MCF 10A (cell line): ENCODE results near the gene RASGEF1B. TPM values are rescaled to one million over a fixed set of nuclear protein-coding genes. Genes with fewer than 3 reads are reported as not detected.

ENCODE experiments used
- BruUV-seq: library from RNA; stranded (reverse); fragments of 400-500 nt; replicated peaks from 2 replicates; lab custom pipeline; 2021; lab: Mats Ljungman, UMichigan
- CTCF ChIA-PET: fragments of 300-600 bp; sonication (Branson Sonifier 250); formaldehyde crosslinking; extraction: SDS; loops from one replicate; lab custom pipeline; 2021; ENCODE audit warnings: antibody characterized with exemption, inconsistent platforms; lab: Yijun Ruan, JAX
- POLR2A ChIA-PET: fragments of 300-600, 350-650 bp; sonication (Branson Sonifier 250); formaldehyde crosslinking; extraction: SDS; loops from one replicate; lab custom pipeline; 2020; ENCODE audit warnings: antibody characterized with exemption, inconsistent platforms; lab: Yijun Ruan, JAX
- DNase-seq: peaks from one replicate; pipeline ENCODE4 v3.0.0-alpha.2; 2018; ENCODE audit not compliant: unreplicated experiment
- H3K27ac Mint-ChIP-seq: one replicate; pipeline ENCODE4 v1.8.0; 2022; ENCODE audit warnings: mild to moderate bottlenecking, low read depth, mixed read lengths; ENCODE audit not compliant: unreplicated experiment
- H3K27me3 Mint-ChIP-seq: one replicate; pipeline ENCODE4 v1.8.0; 2022; ENCODE audit warnings: mixed read lengths; ENCODE audit not compliant: insufficient read depth, unreplicated experiment
- H3K36me3 Mint-ChIP-seq: one replicate; pipeline ENCODE4 v1.8.0; 2022; ENCODE audit warnings: mild to moderate bottlenecking, moderate library complexity, mixed read lengths; ENCODE audit not compliant: insufficient read depth, unreplicated experiment
- H3K4me1 Mint-ChIP-seq: one replicate; pipeline ENCODE4 v1.8.0; 2022; ENCODE audit warnings: mixed read lengths; ENCODE audit not compliant: insufficient read depth, unreplicated experiment
- H3K4me3 Mint-ChIP-seq: one replicate; pipeline ENCODE4 v1.8.0; 2022; ENCODE audit warnings: mild to moderate bottlenecking, moderate library complexity, mixed read lengths; ENCODE audit not compliant: unreplicated experiment
- H3K9me3 Mint-ChIP-seq: one replicate; pipeline ENCODE4 v1.8.0; 2022; ENCODE audit warnings: mixed read lengths; ENCODE audit not compliant: unreplicated experiment
- intact Hi-C: fragments of 100-400 bp; cut with micrococcal nuclease; formaldehyde crosslinking; loops from 2 replicates; pipeline ENCODE4 v1.14.1; 2022
- total RNA-seq: library from RNA; stranded (reverse); gene quantifications from 2 replicates; pipeline ENCODE4 v1.2.3, GENCODE V29; 2022
- TF ChIP-seq, protein P1 (sequence below): fragments of 200-600 bp; IDR thresholded peaks from one replicate; pipeline ENCODE4 v1.8.0; 2022; ENCODE audit warnings: antibody characterized with exemption, mild to moderate bottlenecking; ENCODE audit not compliant: unreplicated experiment

The RASGEF1B gene
- total RNA-seq, 1 experiment from 2014 or later, result 5.4 TPM

DNA sequence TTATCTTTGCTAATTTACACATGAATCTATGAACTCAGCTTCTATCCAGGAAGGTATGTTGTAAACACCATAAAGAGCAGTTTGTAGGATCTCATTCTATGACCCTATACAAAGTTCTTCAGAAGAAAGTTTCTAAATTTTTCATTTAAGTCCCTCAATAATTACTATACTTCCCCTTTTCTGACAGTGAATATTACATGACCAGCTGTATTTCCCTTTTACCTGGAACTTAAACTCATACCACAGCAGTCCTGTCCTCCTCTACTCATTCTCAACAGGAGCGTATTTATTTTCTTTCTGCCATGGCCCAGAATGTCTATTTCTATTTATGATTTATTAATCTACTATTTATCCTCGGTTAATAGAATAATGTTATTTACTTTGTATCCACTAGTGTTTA lies 15.8 kb downstream of the RASGEF1B start:
- no peaks in the 10 kb centered on the region for H3K27me3 Mint-ChIP-seq
- DNase-seq, result no peak
- CTCF ChIA-PET, result interaction anchor here (1.2 to 1.9 kb wide), 5 partner anchors 15 to 813 kb away, joined by 3 to 9 read pairs (median 4); no protein-coding TSS in a partner anchor
- H3K4me3 Mint-ChIP-seq, result no peak overlapping the region
- POLR2A ChIA-PET, result interaction anchor here (0.8 to 1.2 kb wide), 2 partner anchors 15 to 829 kb away, joined by 4 to 5 read pairs; no protein-coding TSS in a partner anchor
- intact Hi-C loops, result no loop called here
- TF ChIP-seq, protein P1, sequence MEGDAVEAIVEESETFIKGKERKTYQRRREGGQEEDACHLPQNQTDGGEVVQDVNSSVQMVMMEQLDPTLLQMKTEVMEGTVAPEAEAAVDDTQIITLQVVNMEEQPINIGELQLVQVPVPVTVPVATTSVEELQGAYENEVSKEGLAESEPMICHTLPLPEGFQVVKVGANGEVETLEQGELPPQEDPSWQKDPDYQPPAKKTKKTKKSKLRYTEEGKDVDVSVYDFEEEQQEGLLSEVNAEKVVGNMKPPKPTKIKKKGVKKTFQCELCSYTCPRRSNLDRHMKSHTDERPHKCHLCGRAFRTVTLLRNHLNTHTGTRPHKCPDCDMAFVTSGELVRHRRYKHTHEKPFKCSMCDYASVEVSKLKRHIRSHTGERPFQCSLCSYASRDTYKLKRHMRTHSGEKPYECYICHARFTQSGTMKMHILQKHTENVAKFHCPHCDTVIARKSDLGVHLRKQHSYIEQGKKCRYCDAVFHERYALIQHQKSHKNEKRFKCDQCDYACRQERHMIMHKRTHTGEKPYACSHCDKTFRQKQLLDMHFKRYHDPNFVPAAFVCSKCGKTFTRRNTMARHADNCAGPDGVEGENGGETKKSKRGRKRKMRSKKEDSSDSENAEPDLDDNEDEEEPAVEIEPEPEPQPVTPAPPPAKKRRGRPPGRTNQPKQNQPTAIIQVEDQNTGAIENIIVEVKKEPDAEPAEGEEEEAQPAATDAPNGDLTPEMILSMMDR, result no peak
- H3K36me3 Mint-ChIP-seq, result no peaks in the 10 kb centered on the region
- no peak overlapping the region for H3K27ac Mint-ChIP-seq
- H3K4me1 Mint-ChIP-seq, result peaks cover 26% of the 10 kb centered on the region
- no TSS peak for BruUV-seq
- no peaks in the 10 kb centered on the region for H3K9me3 Mint-ChIP-seq

DNA sequence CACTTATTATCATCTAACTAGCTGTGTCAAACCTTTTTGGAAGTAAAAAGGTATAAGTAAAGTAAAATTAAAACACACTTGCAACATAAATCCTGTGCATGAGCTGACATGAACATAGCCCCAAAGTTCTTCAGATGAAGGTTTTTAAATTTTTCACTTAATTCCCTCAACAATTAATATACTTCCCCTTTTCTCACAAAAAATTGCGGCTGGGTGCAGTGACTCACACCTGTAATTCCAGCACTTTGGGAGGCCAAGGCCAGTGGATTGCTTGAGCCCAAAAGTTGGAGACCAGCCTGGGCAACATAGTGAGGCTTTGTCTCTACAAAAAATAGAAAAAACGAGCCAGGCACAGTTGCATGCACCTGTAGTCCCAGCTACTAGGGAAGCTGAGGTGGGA lies 16.8 kb downstream of the RASGEF1B start:
- H3K4me3 Mint-ChIP-seq, result no peak overlapping the region
- no peaks in the 10 kb centered on the region for H3K9me3 Mint-ChIP-seq
- no peaks in the 10 kb centered on the region for H3K36me3 Mint-ChIP-seq
- peak overlapping the region; percentile 39 for H3K27ac Mint-ChIP-seq
- intact Hi-C loops, result no loop called here
- CTCF ChIA-PET, result interaction anchor here (1.1 to 1.9 kb wide), 6 partner anchors 11 to 814 kb away, joined by 3 to 9 read pairs (median 4); no protein-coding TSS in a partner anchor
- BruUV-seq, result no TSS peak
- H3K27me3 Mint-ChIP-seq, result no peaks in the 10 kb centered on the region
- peaks cover 26% of the 10 kb centered on the region for H3K4me1 Mint-ChIP-seq
- DNase-seq, result no peak
- POLR2A ChIA-PET, result interaction anchor here (0.8 to 4.5 kb wide), 4 partner anchors 10 to 830 kb away, joined by 3 to 31 read pairs (median 4); no protein-coding TSS in a partner anchor
- TF ChIP-seq, protein P1, result no peak

DNA sequence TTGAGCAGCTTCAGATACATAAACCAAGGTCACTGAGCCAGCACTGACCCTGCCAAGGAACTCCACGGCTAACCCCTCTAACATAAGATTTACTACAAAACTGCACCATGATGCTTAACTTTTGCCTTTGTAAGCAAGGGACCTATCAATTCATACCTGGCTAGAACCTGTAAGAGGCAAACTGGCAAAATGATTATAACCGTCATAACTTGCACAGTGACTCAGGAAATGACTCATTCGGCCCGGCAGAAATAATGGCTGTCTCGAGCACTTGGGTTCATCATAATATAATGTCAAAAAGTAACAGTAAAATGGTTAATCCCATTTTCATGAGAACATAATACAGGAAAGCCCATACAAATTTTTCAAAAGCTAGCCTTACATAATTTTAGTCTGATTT lies 17.2 kb downstream of the RASGEF1B start:
- POLR2A ChIA-PET, result interaction anchor here (0.6 to 4.5 kb wide), 7 partner anchors 10 to 831 kb away, joined by 3 to 31 read pairs (median 4); no protein-coding TSS in a partner anchor
- TF ChIP-seq, protein P1, result no peak

DNA sequence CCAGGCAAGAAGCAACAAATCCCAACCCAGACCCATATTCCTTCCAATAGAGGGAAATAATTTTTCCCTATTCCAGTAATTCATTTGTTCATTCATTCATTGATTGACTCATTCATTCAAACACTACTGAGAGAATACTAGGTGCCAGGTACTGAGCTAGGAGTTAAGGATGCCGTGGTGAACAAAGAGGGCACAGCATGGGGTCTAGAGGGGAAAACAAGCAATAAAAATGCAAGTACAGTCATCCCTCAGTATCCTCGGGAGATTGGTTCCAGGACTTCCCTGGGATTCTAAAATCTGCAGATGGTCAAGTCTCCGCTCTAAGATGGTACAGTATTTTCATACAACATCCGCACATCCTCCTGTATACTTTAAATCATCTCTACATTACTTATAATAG lies 18.7 kb downstream of the RASGEF1B start:
- Mint-ChIP-seq H3K4me1 (peaks cover 26% of the 10 kb centered on the region), H3K27ac (peak overlapping the region; percentile 27), H3K36me3 (no peaks in the 10 kb centered on the region), H3K4me3 (peak overlapping the region; percentile 25), H3K27me3 (no peaks in the 10 kb centered on the region), H3K9me3 (no peaks in the 10 kb centered on the region)
- BruUV-seq, result no TSS peak
- CTCF ChIA-PET, result interaction anchor here (0.7 to 2.8 kb wide), 9 partner anchors 9 to 815 kb away, joined by 3 to 13 read pairs (median 5); partner anchors contain the start of gene RASGEF1B
- TF ChIP-seq, protein P1, result no peak
- POLR2A ChIA-PET, result interaction anchor here (0.7 to 4.5 kb wide), 9 partner anchors 13 to 164 kb away, joined by 3 to 31 read pairs (median 4); partner anchors contain the start of gene RASGEF1B
- DNase-seq, result no peak
- intact Hi-C loops, result no loop called here

More for the DNA sequence above, 17.2 kb downstream of the RASGEF1B start:
- H3K9me3 Mint-ChIP-seq, result no peaks in the 10 kb centered on the region
- peak; percentile 73 for DNase-seq
- no peaks in the 10 kb centered on the region for H3K27me3 Mint-ChIP-seq
- no peak overlapping the region for H3K4me3 Mint-ChIP-seq
- peak overlapping the region; percentile 39 for H3K27ac Mint-ChIP-seq
- peaks cover 26% of the 10 kb centered on the region for H3K4me1 Mint-ChIP-seq
- intact Hi-C loops, result no loop called here
- BruUV-seq, result no TSS peak
- H3K36me3 Mint-ChIP-seq, result no peaks in the 10 kb centered on the region
- CTCF ChIA-PET, result interaction anchor here (1.0 to 2.8 kb wide), 8 partner anchors 11 to 814 kb away, joined by 3 to 13 read pairs (median 6); no protein-coding TSS in a partner anchor
